Right renal cortex interstitium (tissue), 3 donors: ENCODE measurements around the gene CBR1. TPM values are rescaled to one million over a fixed set of nuclear protein-coding genes. Genes with fewer than 3 reads are reported as not detected.
A peak's percentile ranks its signal among the peaks of the same experiment; 100 is the strongest.
"Not testable (repeated sequence)": the region's sequence is repeated elsewhere in the genome, so short reads cannot be mapped to it uniquely, and the experiment has no call there.

Experiments
- DNase-seq, 3 donors: peaks; one replicate each; pipeline ENCODE4 v3.0.0-alpha.2; 2013; ENCODE audit warnings: low read depth in 3 of 3, low spot score in 2 of 3
- polyA plus RNA-seq, 3 donors: library from polyadenylated mRNA; unstranded; fragments of 120-200 nt; gene quantifications; one replicate each; pipeline ENCODE4 v1.2.1, GENCODE V29; 2013; ENCODE audit not compliant: insufficient read length in 3 of 3

The CBR1 gene
- polyA plus RNA-seq, 3 donors = 62.1 to 68.7 (median 66.0) TPM

- no peak for DNase-seq
Measured at GRCh38 chr21:36047139-36047538, 22.7 kb upstream of the CBR1 start.

- no peak for DNase-seq
Measured at GRCh38 chr21:36048357-36048756, 21.5 kb upstream of the CBR1 start.

- DNase-seq = no peak
Measured at GRCh38 chr21:36052860-36053714, 16.7 kb upstream of the CBR1 start.

- no peak for DNase-seq
Measured at GRCh38 chr21:36053715-36054062, 16.1 kb upstream of the CBR1 start.

GRCh38 chr21:36055551-36055950 is 14.3 kb upstream of the CBR1 start:
- no peak for DNase-seq

- no peak for DNase-seq
Measured at GRCh38 chr21:36059823-36060158, 10.0 kb upstream of the CBR1 start.

- DNase-seq = peak; percentile 85 to 90 (median 85)
Measured at GRCh38 chr21:36060159-36060921, 9.5 kb upstream of the CBR1 start, which contains the start of gene SETD4. Gene SETD4 (minus strand): TSS chr21:36060526. CDS start chr21:36058888, 1,638 bp downstream.

GRCh38 chr21:36061445-36061844 is 8.4 kb upstream of the CBR1 start:
- no peak for DNase-seq

GRCh38 chr21:36063375-36064084 is 6.3 kb upstream of the CBR1 start:
- no peak for DNase-seq

- no peak for DNase-seq
Measured at GRCh38 chr21:36064085-36064460, 5.8 kb upstream of the CBR1 start.

- DNase-seq = no peak
Measured at GRCh38 chr21:36065497-36066036, 4.3 kb upstream of the CBR1 start.

GRCh38 chr21:36068748-36069398 is 951 bp upstream of the CBR1 start:
- no peak for DNase-seq

- no peak for DNase-seq
Measured at GRCh38 chr21:36070999-36071398, 1.2 kb downstream of the CBR1 start.

- DNase-seq = no peak
Measured at GRCh38 chr21:36072453-36073162, 2.8 kb downstream of the CBR1 start.

- DNase-seq = no peak
Measured at GRCh38 chr21:36073181-36073580, 3.4 kb downstream of the CBR1 start.

GRCh38 chr21:36073911-36074310 is 4.1 kb downstream of the CBR1 start:
- not testable (repeated sequence) for DNase-seq

- DNase-seq = no peak
Measured at GRCh38 chr21:36075171-36075570, 5.3 kb downstream of the CBR1 start.

- DNase-seq = no peak
Measured at GRCh38 chr21:36075953-36076352, 6.1 kb downstream of the CBR1 start.

GRCh38 chr21:36076878-36077655 is 7.2 kb downstream of the CBR1 start:
- DNase-seq = no peak
